Gastroesophageal sphincter (tissue), 3 donors: ENCODE measurements around the gene PRR36.

ENCODE experiments used
- CTCF ChIP-seq, 4 experiments: fragments of 200-600 bp in 2 of 4; fragments of 450-650 bp in 2 of 4; sonication (generic) in 1 of 4; IDR thresholded peaks; one replicate each; pipeline ENCODE4 v1.5.1; 2017 to 2019; ENCODE audit warnings: antibody characterized with exemption in 4 of 4, mild to moderate bottlenecking in 2 of 4, moderate library complexity in 2 of 4
- POLR2A ChIP-seq, 2 donors: fragments of 450-650 bp; IDR thresholded peaks; one replicate each; pipeline ENCODE4 v1.6.1; 2017; ENCODE audit warnings: antibody characterized with exemption in 2 of 2, mild to moderate bottlenecking in 2 of 2, moderate library complexity in 1 of 2
- POLR2AphosphoS5 ChIP-seq: sonication (generic); formaldehyde crosslinking; IDR thresholded peaks from one replicate; pipeline ENCODE4 v1.6.1; 2017; ENCODE audit warnings: antibody characterized with exemption

- TF ChIP-seq CTCF (IDR thresholded peaks at IDR 0.05) (no peak), POLR2A (IDR thresholded peaks at IDR 0.05) (no peak), POLR2AphosphoS5 (no peak)
Observed at GRCh38 chr19:7868326-7868670, 5.9 kb downstream of the PRR36 start.
